ENCODE results near the gene PCDHGB3. TPM values are rescaled to one million over a fixed set of nuclear protein-coding genes. Genes with fewer than 3 reads are reported as not detected.
A peak's percentile ranks its signal among the peaks of the same experiment; 100 is the strongest.

PCDHGB3 gene
- total and polyA plus RNA-seq, 3 donors from 2014 or later: 0.74 to 17.1 (median 11.3) TPM

DNA sequence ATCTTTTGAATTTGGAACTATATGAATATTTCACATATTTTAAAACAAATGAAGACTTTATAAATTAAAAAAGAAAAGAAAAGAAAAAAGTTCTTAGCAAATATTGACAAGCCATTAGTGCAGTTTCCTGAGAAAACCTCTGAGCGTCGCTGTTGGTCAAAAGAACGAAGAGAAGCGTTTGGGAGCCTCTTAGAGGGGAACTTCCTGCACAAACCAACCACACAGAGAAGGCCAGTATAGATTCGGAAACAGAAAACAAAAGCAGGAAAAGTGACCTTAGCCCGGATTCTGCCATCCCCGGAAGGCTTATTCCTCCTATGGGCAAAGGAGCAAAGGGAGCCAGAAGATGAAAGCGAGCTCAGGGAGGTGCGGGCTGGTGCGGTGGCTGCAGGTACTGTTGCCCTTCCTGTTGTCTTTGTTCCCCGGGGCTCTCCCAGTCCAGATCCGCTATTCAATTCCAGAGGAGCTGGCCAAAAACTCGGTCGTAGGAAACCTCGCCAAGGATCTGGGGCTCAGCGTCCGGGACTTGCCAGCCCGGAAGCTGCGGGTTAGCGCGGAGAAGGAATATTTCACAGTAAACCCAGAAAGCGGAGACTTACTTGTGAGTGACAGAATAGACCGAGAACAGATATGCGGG lies 10.1 kb upstream of the PCDHGB3 start, which contains the start of gene PCDHGB2:
Gene PCDHGB2 (plus strand): TSS at position 205 of the 637 bp plus-strand sequence. CDS start 142 bp downstream, at position 347.
- intact Hi-C loops (cut with DNase I; ENCODE audit: low total_unique reads): no loop called here
- TF ChIP-seq, protein P1, sequence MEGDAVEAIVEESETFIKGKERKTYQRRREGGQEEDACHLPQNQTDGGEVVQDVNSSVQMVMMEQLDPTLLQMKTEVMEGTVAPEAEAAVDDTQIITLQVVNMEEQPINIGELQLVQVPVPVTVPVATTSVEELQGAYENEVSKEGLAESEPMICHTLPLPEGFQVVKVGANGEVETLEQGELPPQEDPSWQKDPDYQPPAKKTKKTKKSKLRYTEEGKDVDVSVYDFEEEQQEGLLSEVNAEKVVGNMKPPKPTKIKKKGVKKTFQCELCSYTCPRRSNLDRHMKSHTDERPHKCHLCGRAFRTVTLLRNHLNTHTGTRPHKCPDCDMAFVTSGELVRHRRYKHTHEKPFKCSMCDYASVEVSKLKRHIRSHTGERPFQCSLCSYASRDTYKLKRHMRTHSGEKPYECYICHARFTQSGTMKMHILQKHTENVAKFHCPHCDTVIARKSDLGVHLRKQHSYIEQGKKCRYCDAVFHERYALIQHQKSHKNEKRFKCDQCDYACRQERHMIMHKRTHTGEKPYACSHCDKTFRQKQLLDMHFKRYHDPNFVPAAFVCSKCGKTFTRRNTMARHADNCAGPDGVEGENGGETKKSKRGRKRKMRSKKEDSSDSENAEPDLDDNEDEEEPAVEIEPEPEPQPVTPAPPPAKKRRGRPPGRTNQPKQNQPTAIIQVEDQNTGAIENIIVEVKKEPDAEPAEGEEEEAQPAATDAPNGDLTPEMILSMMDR (IDR thresholded peaks at IDR 0.05): peak in 2 of 3 experiments; percentile 17 to 39
- TF ChIP-seq POLR2A (IDR thresholded peaks at IDR 0.05): no peak
- no peak for DNase-seq
- Histone ChIP-seq H3K4me1 (no peaks in the 10 kb centered on the region), H3K36me3 (ENCODE audit: low read depth, missing control alignments) (no peaks in the 10 kb centered on the region), H3K4me3 (peak within 1 kb of the TSS in 1 of 2 donors; percentile 24), H3K9me3 (no peaks in the 10 kb centered on the region), H3K27me3 (no peaks in the 10 kb centered on the region), H3K27ac (no peak within 1 kb of the TSS)
- WGBS, 2 donors: 14 to 20% methylated on average over 24 of the region's 24 CpGs

DNA sequence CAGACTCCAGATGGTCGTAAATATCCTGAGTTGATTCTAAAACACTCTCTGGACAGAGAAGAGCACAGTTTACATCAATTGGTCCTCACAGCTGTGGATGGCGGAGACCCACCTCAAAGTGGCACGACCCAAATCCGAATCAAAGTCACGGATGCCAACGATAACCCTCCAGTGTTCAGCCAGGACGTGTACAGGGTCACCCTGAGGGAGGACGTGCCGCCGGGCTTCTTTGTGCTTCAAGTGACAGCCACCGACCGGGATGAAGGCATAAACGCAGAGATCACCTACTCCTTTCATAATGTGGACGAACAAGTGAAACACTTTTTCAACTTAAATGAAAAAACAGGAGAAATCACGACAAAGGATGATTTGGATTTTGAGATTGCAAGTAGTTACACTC lies 9.4 kb upstream of the PCDHGB3 start:
- Histone ChIP-seq H3K9me3 (no peaks in the 10 kb centered on the region), H3K27ac (no peak overlapping the region), H3K27me3 (no peaks in the 10 kb centered on the region), H3K4me1 (no peaks in the 10 kb centered on the region), H3K36me3 (ENCODE audit: low read depth, missing control alignments) (no peaks in the 10 kb centered on the region), H3K4me3 (no peak overlapping the region)
- intact Hi-C loops (cut with DNase I; ENCODE audit: low total_unique reads): no loop called here
- no peak for DNase-seq
- 27 to 32% methylated on average over 15 of the region's 15 CpGs for WGBS, 2 donors
- TF ChIP-seq, protein P1 (IDR thresholded peaks at IDR 0.05): no peak
- TF ChIP-seq POLR2A (IDR thresholded peaks at IDR 0.05): no peak

DNA sequence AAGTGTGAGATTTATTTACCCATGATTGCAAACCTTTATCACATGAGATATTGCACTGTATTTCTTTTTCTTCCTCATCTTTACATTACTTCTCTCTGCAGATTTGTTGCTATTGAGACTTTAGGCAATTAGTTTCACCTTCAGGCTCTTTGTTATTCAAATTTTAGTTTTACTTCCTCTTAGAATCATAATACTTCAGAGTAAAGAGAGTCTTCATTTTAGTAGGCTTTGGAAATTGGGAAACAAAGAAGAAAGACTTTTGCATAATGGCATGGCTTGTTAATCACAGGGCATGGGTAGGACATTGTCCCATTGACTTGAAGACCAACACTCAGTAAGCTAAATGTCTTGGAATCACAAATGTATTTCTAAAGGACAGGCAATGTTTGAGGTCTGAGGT lies 7.3 kb upstream of the PCDHGB3 start:
- no peaks in the 10 kb centered on the region for H3K4me1 ChIP-seq
- no peak for DNase-seq
- no peak overlapping the region for H3K27ac ChIP-seq
- intact Hi-C loops (cut with DNase I; ENCODE audit: low total_unique reads): no loop called here
- no peaks in the 10 kb centered on the region for H3K36me3 ChIP-seq (ENCODE audit: low read depth, missing control alignments)
- H3K4me3 ChIP-seq: no peak overlapping the region
- H3K27me3 ChIP-seq: no peaks in the 10 kb centered on the region
- no peaks in the 10 kb centered on the region for H3K9me3 ChIP-seq
- no peak for TF ChIP-seq POLR2A (IDR thresholded peaks at IDR 0.05)
- TF ChIP-seq, protein P1 (IDR thresholded peaks at IDR 0.05): no peak

DNA sequence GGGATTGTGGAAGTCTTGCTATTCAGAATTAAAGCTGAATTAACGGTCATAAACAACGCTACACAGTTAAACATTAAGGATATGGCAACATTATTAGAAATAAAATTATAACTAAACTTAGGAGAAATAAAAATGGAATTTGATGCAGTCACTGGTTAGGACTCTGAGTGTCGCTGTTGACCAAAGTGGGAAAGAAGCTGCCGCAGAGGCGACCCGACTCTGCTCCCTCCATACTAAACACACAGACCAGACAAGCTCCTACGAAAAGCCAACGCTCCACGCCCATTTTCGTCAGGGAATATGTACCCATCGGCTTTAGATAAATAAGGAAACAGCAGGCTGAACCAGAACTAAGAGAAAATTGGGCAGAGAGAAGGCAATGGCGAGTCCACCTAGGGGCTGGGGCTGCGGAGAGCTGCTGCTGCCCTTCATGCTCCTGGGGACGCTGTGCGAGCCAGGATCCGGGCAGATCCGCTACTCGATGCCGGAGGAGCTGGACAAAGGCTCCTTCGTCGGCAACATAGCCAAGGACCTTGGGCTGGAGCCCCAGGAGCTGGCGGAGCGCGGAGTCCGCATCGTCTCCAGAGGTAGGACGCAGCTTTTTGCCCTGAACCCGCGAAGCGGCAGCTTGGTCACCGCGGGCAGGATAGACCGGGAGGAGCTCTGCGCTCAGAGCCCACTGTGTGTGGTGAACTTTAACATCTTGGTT lies 5.9 kb upstream of the PCDHGB3 start, which contains the start of gene PCDHGA5:
Gene PCDHGA5 (plus strand): TSS at position 211 of the 709 bp plus-strand sequence. CDS start 169 bp downstream, at position 380.
- intact Hi-C loops (cut with DNase I; ENCODE audit: low total_unique reads): no loop called here
- Histone ChIP-seq H3K27ac (no peak within 1 kb of the TSS), H3K4me1 (no peaks in the 10 kb centered on the region), H3K36me3 (ENCODE audit: low read depth, missing control alignments) (no peaks in the 10 kb centered on the region), H3K9me3 (no peaks in the 10 kb centered on the region), H3K27me3 (no peaks in the 10 kb centered on the region), H3K4me3 (peak within 1 kb of the TSS in 1 of 2 donors; percentile 27)
- TF ChIP-seq, protein P1 (IDR thresholded peaks at IDR 0.05): no peak
- no peak for TF ChIP-seq POLR2A (IDR thresholded peaks at IDR 0.05)
- WGBS, 2 donors: 17 to 20% methylated on average over 28 to 34 of the region's 34 CpGs
- DNase-seq: no peak
